ENCODE measurements around the gene ABAT.

Gene ABAT

GRCh38 chr16:8826278-8826879, 152.0 kb downstream of the ABAT start:
- peaks cover 37% of the 10 kb centered on the region for H3K79me2 ChIP-seq (ENCODE audit: low read length)
- TF ChIP-seq CTCF (IDR thresholded peaks at IDR 0.05; ENCODE audit: low read depth, low read length) (no peak), EZH2phosphoT487 (IDR thresholded peaks at IDR 0.05; ENCODE audit: low read depth) (no peak)
- H3K4me2 ChIP-seq (ENCODE audit: low read length), result peak overlapping the region; percentile 26
- H3K4me3 ChIP-seq (ENCODE audit: low read length), result no peak overlapping the region
- H3K4me1 ChIP-seq (ENCODE audit: low read length), result peaks cover 28% of the 10 kb centered on the region
- peak overlapping the region; percentile 22; the same call in 1 of the 2 replicates for H3K9ac ChIP-seq (ENCODE audit: low read length)
- H3K27ac ChIP-seq (ENCODE audit: low read length), result peak overlapping the region; percentile 83
- no peaks in the 10 kb centered on the region for H3K27me3 ChIP-seq (ENCODE audit: low read depth, low read length)
- H4K20me1 ChIP-seq (ENCODE audit: insufficient read depth, low read length), result no peaks in the 10 kb centered on the region
- H3K9me3 ChIP-seq (ENCODE audit: insufficient read depth, low read length), result no peaks in the 10 kb centered on the region
- peaks cover 69% of the 10 kb centered on the region for H3K36me3 ChIP-seq (replicated peaks; ENCODE audit: low read depth, low read length)
- no peak overlapping the region for H2AFZ ChIP-seq (ENCODE audit: low read depth, low read length)

GRCh38 chr16:8828541-8829165, 154.2 kb downstream of the ABAT start:
- Histone ChIP-seq H3K4me3 (ENCODE audit: low read length) (no peak overlapping the region), H3K9me3 (ENCODE audit: insufficient read depth, low read length) (no peaks in the 10 kb centered on the region), H2AFZ (ENCODE audit: low read depth, low read length) (no peak overlapping the region), H3K9ac (ENCODE audit: low read length) (no peak overlapping the region), H3K79me2 (ENCODE audit: low read length) (peaks cover 41% of the 10 kb centered on the region), H3K36me3 (replicated peaks; ENCODE audit: low read depth, low read length) (peaks cover 57% of the 10 kb centered on the region), H3K4me1 (ENCODE audit: low read length) (peaks cover 19% of the 10 kb centered on the region), H3K4me2 (ENCODE audit: low read length) (no peak overlapping the region), H4K20me1 (ENCODE audit: insufficient read depth, low read length) (no peaks in the 10 kb centered on the region), H3K27me3 (ENCODE audit: low read depth, low read length) (no peaks in the 10 kb centered on the region), H3K27ac (ENCODE audit: low read length) (no peak overlapping the region)
- TF ChIP-seq CTCF (IDR thresholded peaks at IDR 0.05; ENCODE audit: low read depth, low read length), result no peak
- no peak for TF ChIP-seq EZH2phosphoT487 (IDR thresholded peaks at IDR 0.05; ENCODE audit: low read depth)

- Histone ChIP-seq H3K9ac (ENCODE audit: low read length) (no peak overlapping the region), H2AFZ (ENCODE audit: low read depth, low read length) (no peak overlapping the region), H4K20me1 (ENCODE audit: insufficient read depth, low read length) (no peaks in the 10 kb centered on the region), H3K4me3 (ENCODE audit: low read length) (no peak overlapping the region), H3K36me3 (replicated peaks; ENCODE audit: low read depth, low read length) (peaks cover 38% of the 10 kb centered on the region), H3K27ac (ENCODE audit: low read length) (no peak overlapping the region), H3K4me2 (ENCODE audit: low read length) (no peak overlapping the region), H3K27me3 (ENCODE audit: low read depth, low read length) (no peaks in the 10 kb centered on the region), H3K79me2 (ENCODE audit: low read length) (peaks cover 48% of the 10 kb centered on the region), H3K9me3 (ENCODE audit: insufficient read depth, low read length) (no peaks in the 10 kb centered on the region), H3K4me1 (ENCODE audit: low read length) (peaks cover 7% of the 10 kb centered on the region)
- TF ChIP-seq EZH2phosphoT487 (IDR thresholded peaks at IDR 0.05; ENCODE audit: low read depth) (no peak), CTCF (IDR thresholded peaks at IDR 0.05; ENCODE audit: low read depth, low read length) (no peak)
Measured at GRCh38 chr16:8831450-8831849, 157.0 kb downstream of the ABAT start.

GRCh38 chr16:8831871-8832716, 157.7 kb downstream of the ABAT start:
- H2AFZ ChIP-seq (ENCODE audit: low read depth, low read length), result no peak overlapping the region
- no peaks in the 10 kb centered on the region for H4K20me1 ChIP-seq (ENCODE audit: insufficient read depth, low read length)
- no peak overlapping the region for H3K9ac ChIP-seq (ENCODE audit: low read length)
- H3K27me3 ChIP-seq (ENCODE audit: low read depth, low read length), result no peaks in the 10 kb centered on the region
- H3K9me3 ChIP-seq (ENCODE audit: insufficient read depth, low read length), result no peaks in the 10 kb centered on the region
- H3K79me2 ChIP-seq (ENCODE audit: low read length), result peaks cover 46% of the 10 kb centered on the region
- H3K4me2 ChIP-seq (ENCODE audit: low read length), result no peak overlapping the region
- H3K36me3 ChIP-seq (replicated peaks; ENCODE audit: low read depth, low read length), result peaks cover 34% of the 10 kb centered on the region
- H3K4me3 ChIP-seq (ENCODE audit: low read length), result no peak overlapping the region
- no peak for TF ChIP-seq CTCF (IDR thresholded peaks at IDR 0.05; ENCODE audit: low read depth, low read length)
- no peak for TF ChIP-seq EZH2phosphoT487 (IDR thresholded peaks at IDR 0.05; ENCODE audit: low read depth)
- H3K27ac ChIP-seq (ENCODE audit: low read length), result no peak overlapping the region
- H3K4me1 ChIP-seq (ENCODE audit: low read length), result 0 out of 2 replicates have a peak, but pooled peaks cover under 1% of the 10 kb centered on the region
